OCI-LY7 (cell line): ENCODE data around the gene MYL2. TPM values are rescaled to one million over a fixed set of nuclear protein-coding genes. Genes with fewer than 3 reads are reported as not detected.
A peak's percentile ranks its signal among the peaks of the same experiment; 100 is the strongest.

ENCODE experiments used
- BruUV-seq: library from RNA; stranded (reverse); fragments of 400-500 nt; replicated peaks from 2 replicates; lab custom pipeline; 2021; lab: Mats Ljungman, UMichigan
- CTCF ChIA-PET: fragments of 300-600 bp; sonication (Branson Sonifier 250); formaldehyde crosslinking; loops from one replicate; lab custom pipeline; 2022; ENCODE audit warnings: antibody characterized with exemption; ENCODE audit not compliant: unreplicated experiment; lab: Charles Lee
- POLR2A ChIA-PET: fragments of 300-600 bp; sonication (Branson Sonifier 250); formaldehyde crosslinking; loops from one replicate; lab custom pipeline; 2022; ENCODE audit warnings: antibody characterized with exemption; lab: Charles Lee
- DNase-seq: peaks from one replicate; pipeline ENCODE4 v3.0.0-alpha.2; 2015; ENCODE audit warnings: low spot score
- H2AFZ ChIP-seq: fragments of 200-600 bp; sonication (generic), shearing (Covaris generic); 2 replicates; pipeline ENCODE4 v1.6.1; 2014; ENCODE audit warnings: mild to moderate bottlenecking, antibody characterized with exemption, low read length, moderate library complexity
- H3K27ac ChIP-seq: fragments of 200-600 bp; sonication (generic); 2 replicates; pipeline ENCODE4 v1.5.1; 2014; ENCODE audit warnings: mixed run types, low read depth, mild to moderate bottlenecking, moderate library complexity, low read length, inconsistent platforms; ENCODE audit not compliant: poor library complexity, severe bottlenecking
- H3K36me3 ChIP-seq: fragments of 200-600 bp; sonication (generic); 2 replicates; pipeline ENCODE4 v1.6.1; 2014; ENCODE audit warnings: mild to moderate bottlenecking, antibody characterized with exemption, low read length, moderate library complexity, mixed read lengths; ENCODE audit not compliant: insufficient read depth
- H3K4me1 ChIP-seq: fragments of 200-600 bp; sonication (generic); 2 replicates; pipeline ENCODE4 v1.5.1; 2014; ENCODE audit warnings: mild to moderate bottlenecking, low read length; ENCODE audit not compliant: insufficient read depth, poor library complexity, severe bottlenecking
- H3K4me2 ChIP-seq: fragments of 200-600 bp; sonication (generic); 2 replicates; pipeline ENCODE4 v1.6.1; 2014; ENCODE audit warnings: mild to moderate bottlenecking, low read length
- H3K4me3 ChIP-seq: fragments of 200-600 bp; sonication (generic); 2 replicates; pipeline ENCODE4 v1.5.1; 2014; ENCODE audit warnings: mild to moderate bottlenecking, low read depth, low read length; ENCODE audit not compliant: poor library complexity, severe bottlenecking
- H3K79me2 ChIP-seq: fragments of 200-600 bp; sonication (generic); 2 replicates; pipeline ENCODE4 v1.6.1; 2016; ENCODE audit warnings: low read depth, mild to moderate bottlenecking, low read length, moderate library complexity, mixed read lengths; ENCODE audit not compliant: insufficient read depth
- H3K9me2 ChIP-seq: fragments of 200-600 bp; sonication (generic); 2 replicates; pipeline ENCODE4 v1.6.1; 2016; ENCODE audit warnings: mild to moderate bottlenecking, low read length, mixed read lengths; ENCODE audit not compliant: insufficient read depth
- H3K9me3 ChIP-seq: fragments of 200-600 bp; sonication (generic); 2 replicates; pipeline ENCODE4 v1.6.1; 2014; ENCODE audit warnings: mild to moderate bottlenecking, mixed run types, low read length, mixed read lengths
- H4K20me1 ChIP-seq: fragments of 200-600 bp; sonication (generic); 2 replicates; pipeline ENCODE4 v1.6.1; 2014; ENCODE audit warnings: mild to moderate bottlenecking, antibody characterized with exemption, low read length, moderate library complexity, mixed read lengths; ENCODE audit not compliant: insufficient read depth
- EZH2phosphoT487 ChIP-seq: fragments of 200-600 bp; sonication (generic); IDR thresholded peaks from 2 replicates; pipeline ENCODE4 v1.6.1; 2018; ENCODE audit warnings: low read depth, borderline replicate concordance, mild to moderate bottlenecking, mixed run types, antibody characterized with exemption, low read length, moderate library complexity, mixed read lengths
- intact Hi-C: fragments of 100-400 bp; cut with micrococcal nuclease; formaldehyde crosslinking; loops from one replicate; pipeline ENCODE4 v1.10.0; 2022; ENCODE audit not compliant: unreplicated experiment
- total RNA-seq, 2 experiments: library from RNA; depleted of rRNA in 1 of 2; stranded (reverse); fragments of >200 nt in 1 of 2; shearing (Covaris generic) in 1 of 2; gene quantifications; 2 replicates each; pipeline ENCODE4 v1.2.3, GENCODE V29; 2014 to 2022
- TF ChIP-seq, protein P1 (sequence below): fragments of 200-600 bp; sonication (generic); conservative IDR thresholded peaks from 2 replicates; pipeline ENCODE4 v1.5.1; 2014; ENCODE audit warnings: mild to moderate bottlenecking, antibody characterized with exemption, low read length, moderate library complexity, mixed read lengths

The MYL2 gene
- total RNA-seq, 2 experiments from 2014 or later = 7.4 TPM; not detected in 1

DNA sequence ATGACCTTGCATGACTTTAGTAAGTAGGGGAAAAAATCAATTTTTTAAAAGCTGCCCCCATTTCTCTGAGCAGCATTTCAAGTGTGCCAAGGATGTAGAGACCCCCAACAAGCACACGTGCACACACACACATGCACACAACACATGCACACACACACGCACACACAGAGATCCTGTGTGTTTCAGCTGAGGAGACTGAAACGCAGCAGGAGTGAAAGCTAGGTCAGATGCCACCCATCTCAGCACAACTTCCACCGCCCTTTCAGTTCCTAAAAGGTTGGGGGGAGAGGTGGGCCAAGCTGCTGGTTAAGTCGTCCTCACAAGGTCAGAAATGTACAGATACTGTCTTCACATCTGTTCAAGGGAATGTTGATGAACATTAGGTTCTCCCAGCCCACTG, 13.9 kb downstream of the MYL2 start:
- H3K36me3 ChIP-seq = no peaks in the 10 kb centered on the region
- CTCF ChIA-PET = interaction anchor here (0.6 to 1.0 kb wide), 2 partner anchors 11 to 18 kb away, joined by 3 read pairs; no protein-coding TSS in a partner anchor
- peak overlapping the region; percentile 77; the same call in 1 of the 2 replicates for H2AFZ ChIP-seq
- H3K9me3 ChIP-seq = no peaks in the 10 kb centered on the region
- POLR2A ChIA-PET = interaction anchor here (0.5 to 2.0 kb wide), 4 partner anchors 13 to 458 kb away, joined by 3 to 5 read pairs (median 3); no protein-coding TSS in a partner anchor
- peak overlapping the region; percentile 61 for H3K4me2 ChIP-seq
- TF ChIP-seq, protein P1, sequence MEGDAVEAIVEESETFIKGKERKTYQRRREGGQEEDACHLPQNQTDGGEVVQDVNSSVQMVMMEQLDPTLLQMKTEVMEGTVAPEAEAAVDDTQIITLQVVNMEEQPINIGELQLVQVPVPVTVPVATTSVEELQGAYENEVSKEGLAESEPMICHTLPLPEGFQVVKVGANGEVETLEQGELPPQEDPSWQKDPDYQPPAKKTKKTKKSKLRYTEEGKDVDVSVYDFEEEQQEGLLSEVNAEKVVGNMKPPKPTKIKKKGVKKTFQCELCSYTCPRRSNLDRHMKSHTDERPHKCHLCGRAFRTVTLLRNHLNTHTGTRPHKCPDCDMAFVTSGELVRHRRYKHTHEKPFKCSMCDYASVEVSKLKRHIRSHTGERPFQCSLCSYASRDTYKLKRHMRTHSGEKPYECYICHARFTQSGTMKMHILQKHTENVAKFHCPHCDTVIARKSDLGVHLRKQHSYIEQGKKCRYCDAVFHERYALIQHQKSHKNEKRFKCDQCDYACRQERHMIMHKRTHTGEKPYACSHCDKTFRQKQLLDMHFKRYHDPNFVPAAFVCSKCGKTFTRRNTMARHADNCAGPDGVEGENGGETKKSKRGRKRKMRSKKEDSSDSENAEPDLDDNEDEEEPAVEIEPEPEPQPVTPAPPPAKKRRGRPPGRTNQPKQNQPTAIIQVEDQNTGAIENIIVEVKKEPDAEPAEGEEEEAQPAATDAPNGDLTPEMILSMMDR = no peak
- TF ChIP-seq EZH2phosphoT487 = no peak
- H3K27ac ChIP-seq = peak overlapping the region; percentile 67
- no peaks in the 10 kb centered on the region for H3K79me2 ChIP-seq
- peaks cover 29% of the 10 kb centered on the region for H3K4me1 ChIP-seq
- H3K9me2 ChIP-seq = no peaks in the 10 kb centered on the region
- H4K20me1 ChIP-seq = no peaks in the 10 kb centered on the region
- H3K4me3 ChIP-seq = peak overlapping the region; percentile 15
- intact Hi-C loops = loop anchor here (1.0 kb wide), 1 partner anchor 12 kb away; no protein-coding TSS in a partner anchor
- peak; percentile 55 for DNase-seq
- BruUV-seq = no TSS peak

DNA sequence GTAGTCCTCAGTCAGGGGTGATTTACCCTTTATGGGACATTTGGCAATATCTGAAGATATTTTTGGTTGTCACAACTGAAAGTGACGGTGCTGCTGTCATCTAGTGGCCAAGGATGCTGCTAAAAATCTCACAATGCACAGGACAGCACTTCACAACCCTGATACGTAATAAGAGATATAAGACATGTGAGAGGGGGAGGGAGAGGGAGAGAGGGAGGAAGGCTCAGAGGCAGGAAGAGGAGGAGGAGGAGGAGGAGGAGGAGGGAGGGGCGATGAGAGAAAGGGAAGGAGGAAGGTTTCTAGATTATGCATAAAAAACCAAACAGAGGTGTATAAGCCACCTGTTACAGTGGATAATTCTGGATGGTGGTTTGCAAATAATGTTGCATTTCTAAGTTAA, 14.3 kb downstream of the MYL2 start:
- H3K36me3 ChIP-seq = no peaks in the 10 kb centered on the region

More for the DNA sequence above, 14.3 kb downstream of the MYL2 start:
- H3K9me3 ChIP-seq = no peaks in the 10 kb centered on the region
- intact Hi-C loops = loop anchor here (1.0 kb wide), 1 partner anchor 12 kb away; no protein-coding TSS in a partner anchor
- H3K4me3 ChIP-seq = peak overlapping the region; percentile 15
- H3K4me2 ChIP-seq = peak overlapping the region; percentile 61
- H2AFZ ChIP-seq = peak overlapping the region; percentile 77; the same call in 1 of the 2 replicates
- CTCF ChIA-PET = interaction anchor here (1.0 kb wide), 1 partner anchor 11 kb away, joined by 3 read pairs; no protein-coding TSS in a partner anchor
- H3K79me2 ChIP-seq = no peaks in the 10 kb centered on the region
- H4K20me1 ChIP-seq = no peaks in the 10 kb centered on the region
- no peaks in the 10 kb centered on the region for H3K9me2 ChIP-seq
- peaks cover 28% of the 10 kb centered on the region for H3K4me1 ChIP-seq
- DNase-seq = peak; percentile 80
- peak overlapping the region; percentile 67 for H3K27ac ChIP-seq
- POLR2A ChIA-PET = interaction anchor here (0.5 to 2.0 kb wide), 3 partner anchors 12 to 458 kb away, joined by 3 to 5 read pairs (median 3); no protein-coding TSS in a partner anchor
- no peak for TF ChIP-seq EZH2phosphoT487
- TF ChIP-seq, protein P1 = peak; percentile 72
- BruUV-seq = no TSS peak
